HEK293 (cell line): Measurements from ENCODE around the gene ATP6V0E2.

Source experiments
- CTCF ChIP-seq: fragments of 450-650 bp; formaldehyde crosslinking; IDR thresholded peaks from 2 replicates; pipeline ENCODE4 v1.5.1; 2016; ENCODE audit warnings: missing biosample characterization, missing genetic modification characterization
- PBX3 ChIP-seq: sonication (generic); formaldehyde crosslinking; IDR thresholded peaks from 2 replicates; pipeline ENCODE4 v1.8.1; 2022; ENCODE audit warnings: mild to moderate bottlenecking, moderate library complexity, missing genetic modification reagents
- ZBTB17 ChIP-seq: fragments of 450-650 bp; formaldehyde crosslinking; IDR thresholded peaks from 2 replicates; pipeline ENCODE4 v1.5.1; 2016; ENCODE audit warnings: missing biosample characterization, missing genetic modification characterization

GRCh38 chr7:149833495-149834130 is 40.2 kb upstream of the ATP6V0E2 start:
- TF ChIP-seq CTCF = no peak
- TF ChIP-seq PBX3 (CRISPR knock-in tag) = no peak
- TF ChIP-seq ZBTB17 (tag by site-specific recombination) = no peak
